Hindlimb muscle (tissue), 1 donor: Measurements from ENCODE around the gene TIGD6. TPM values are rescaled to one million over a fixed set of nuclear protein-coding genes. Genes with fewer than 3 reads are reported as not detected.

ENCODE experiments used
- polyA plus RNA-seq: library from polyadenylated mRNA; unstranded; fragments of 120-200 nt; gene quantifications from one replicate; pipeline ENCODE4 v1.2.1, GENCODE V29; 2013; ENCODE audit not compliant: insufficient read length

Gene TIGD6
- polyA plus RNA-seq, 1 donor = 2.2 TPM

Other genes starting within 250 kb of the TIGD6 start
- gene PDE6A, start 55.9 kb downstream of the TIGD6 start, polyA plus RNA-seq = 0.09 TPM
- gene SLC26A2, start 39.9 kb downstream of the TIGD6 start, polyA plus RNA-seq = 8.6 TPM
- 22.5 TPM for gene HMGXB3, start 85 bp upstream of the TIGD6 start, polyA plus RNA-seq
- 45.1 TPM for gene CSF1R, start 85.9 kb upstream of the TIGD6 start, polyA plus RNA-seq
- gene PDGFRB, start 155.2 kb upstream of the TIGD6 start, polyA plus RNA-seq = 174 TPM
- gene CDX1, start 166.1 kb upstream of the TIGD6 start, polyA plus RNA-seq = 0.19 TPM
- gene SLC6A7, start 189.4 kb upstream of the TIGD6 start, polyA plus RNA-seq = 0.22 TPM